Stimulated activated CD4-positive, alpha-beta T cell treated with anti-CD3 and anti-CD28 coated beads, Interleukin-12 subunit alpha, Interleukin-12 subunit beta, amount 100 ng/mL, for 4 hours (primary cell): ENCODE data around the gene MASP2.
"Not testable (repeated sequence)": the region's sequence is repeated elsewhere in the genome, so short reads cannot be mapped to it uniquely, and the experiment has no call there.

Experiments used
- DNase-seq: peaks from one replicate; pipeline ENCODE4 v3.0.0-alpha.2; 2020

Gene MASP2

DNA sequence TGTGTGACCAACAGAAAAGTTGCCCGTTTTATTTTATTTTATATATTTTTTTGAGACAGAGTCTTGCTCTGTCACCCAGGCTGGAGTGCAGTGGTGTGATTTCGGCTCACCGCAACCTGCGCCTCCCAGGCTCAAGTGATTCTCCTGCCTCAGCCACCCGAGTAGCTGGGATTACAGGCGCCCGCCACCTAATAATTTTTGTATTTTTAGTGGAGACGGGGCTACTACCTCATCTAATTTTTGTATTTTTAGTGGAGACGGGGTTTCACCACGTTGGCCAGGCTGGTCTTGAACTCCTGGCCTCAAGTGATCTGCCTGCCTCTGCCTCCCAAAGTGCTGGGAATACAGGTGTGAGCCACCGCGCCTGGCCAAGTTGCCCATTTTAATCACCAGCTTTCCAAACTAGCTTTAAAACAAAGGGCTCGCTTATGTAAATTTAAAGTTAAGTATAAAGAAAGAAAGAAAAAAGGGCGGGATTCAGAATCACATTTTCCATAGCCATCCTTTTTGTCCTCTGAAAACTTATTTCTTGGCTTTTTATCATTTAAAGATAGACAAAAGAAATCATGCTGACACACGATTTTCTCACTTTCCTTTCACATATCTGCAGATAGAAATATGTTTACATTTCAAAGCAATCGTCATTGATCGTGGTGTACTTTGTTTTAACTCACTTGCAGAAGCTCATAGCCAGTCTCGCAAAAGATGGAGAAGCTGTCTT is 9.9 kb downstream of the MASP2 start:
- not testable (repeated sequence) for DNase-seq

DNA sequence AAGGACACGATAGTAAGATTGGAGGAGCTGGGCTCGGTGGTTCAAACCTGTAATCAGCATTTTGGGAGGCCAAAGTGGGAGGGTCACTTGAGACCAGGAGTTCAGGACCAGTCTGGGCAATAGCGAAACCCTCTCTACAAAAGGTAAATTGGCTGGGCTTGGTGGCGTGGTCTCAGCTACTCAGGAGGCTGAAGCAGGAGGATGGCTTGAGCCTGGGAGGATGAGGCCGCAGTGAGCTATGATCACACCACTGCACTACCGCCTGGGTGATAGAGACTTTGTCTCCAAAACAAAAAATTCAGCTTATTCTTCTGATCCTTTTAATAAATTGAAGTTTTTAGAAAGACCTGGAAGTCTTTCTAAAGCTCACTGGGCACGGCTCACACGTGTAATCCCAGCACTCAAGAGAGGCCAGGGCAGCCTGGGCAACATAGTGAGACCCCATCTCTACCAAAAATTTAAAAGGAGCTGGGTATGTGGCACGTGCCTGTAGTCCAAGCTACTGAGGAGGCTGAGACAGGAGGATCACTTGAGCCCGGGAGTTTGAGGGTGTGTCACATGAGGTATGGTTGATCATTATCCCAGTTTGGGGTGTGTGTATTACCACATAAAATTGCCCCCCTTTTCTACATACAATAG is 15.3 kb downstream of the MASP2 start:
- DNase-seq, result no peak

DNA sequence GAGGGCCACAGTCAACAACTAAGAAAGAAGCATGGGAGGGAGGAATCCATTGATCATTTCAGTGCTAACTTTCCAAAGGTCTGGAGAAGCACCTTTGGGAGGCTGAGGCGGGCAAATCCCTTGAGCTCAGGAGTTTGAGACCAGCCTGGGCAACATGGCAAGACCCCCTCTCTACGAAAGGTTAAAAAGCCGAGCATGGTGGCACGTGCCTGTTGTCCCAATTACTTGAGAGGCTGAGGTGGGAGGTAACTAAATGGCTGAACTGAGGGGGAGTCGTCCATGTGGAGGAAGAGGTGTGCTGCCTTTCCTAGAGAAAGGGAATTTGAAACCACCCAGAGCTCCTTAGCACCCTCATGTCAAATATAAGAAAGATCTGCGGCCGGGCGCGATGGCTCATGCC is 16.2 kb downstream of the MASP2 start:
- no peak for DNase-seq

DNA sequence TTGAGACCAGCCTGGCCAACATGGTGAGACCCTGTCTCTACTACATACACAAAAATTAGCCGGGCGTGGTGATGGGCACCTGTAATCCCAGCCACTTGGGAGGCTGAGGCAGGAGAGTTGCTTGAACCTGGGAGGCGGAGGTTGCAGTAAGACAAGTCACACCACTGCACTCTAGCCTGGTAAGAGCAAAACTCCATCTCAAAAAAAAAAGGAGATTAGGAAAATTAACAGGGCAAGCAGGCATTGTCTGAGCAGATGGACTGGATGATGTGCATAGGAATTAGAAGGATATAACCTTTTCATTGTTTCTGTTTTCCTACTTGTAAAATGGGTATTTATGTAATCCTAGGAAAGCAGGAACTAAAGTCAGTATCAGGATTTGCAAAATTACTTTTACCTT is 19.0 kb downstream of the MASP2 start:
- no peak for DNase-seq

DNA sequence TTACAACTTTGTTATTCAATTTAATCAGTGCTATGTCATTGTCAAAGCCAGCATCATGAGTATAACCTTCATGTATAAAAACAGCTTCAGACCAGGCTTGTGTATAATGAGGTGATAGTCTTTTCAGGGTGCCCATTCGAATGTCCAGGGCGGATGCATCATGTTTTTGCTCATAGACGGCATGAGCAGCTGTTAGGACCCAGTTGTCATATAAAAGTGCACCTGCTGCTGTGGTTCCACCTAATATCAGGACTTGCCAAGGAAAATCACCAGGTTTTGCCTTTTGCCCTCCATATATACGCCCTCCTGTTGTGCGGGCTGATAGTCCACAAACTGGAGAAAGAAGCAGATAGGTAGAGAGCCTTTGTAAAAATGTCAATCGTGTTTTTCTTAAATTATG is 19.7 kb downstream of the MASP2 start:
- DNase-seq, result no peak

DNA sequence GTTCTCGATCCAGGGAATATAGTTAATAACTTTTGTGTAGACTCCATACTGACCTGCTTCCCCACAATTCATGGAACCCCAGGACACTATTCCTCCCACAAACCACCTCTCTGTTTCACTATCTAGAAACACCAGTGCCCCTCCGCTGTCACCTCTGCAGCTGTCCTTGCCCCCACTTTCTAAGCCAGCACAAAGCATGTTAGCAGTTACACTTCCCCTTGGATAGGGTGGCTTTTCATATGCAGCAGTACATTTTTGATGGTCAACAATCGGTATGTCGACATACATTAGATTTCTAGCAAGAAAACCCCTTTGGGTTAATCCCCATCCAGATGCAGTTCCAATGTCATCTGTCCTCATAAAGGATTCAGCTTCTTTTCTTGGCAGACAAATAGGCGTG is 20.1 kb downstream of the MASP2 start:
- no peak for DNase-seq

DNA sequence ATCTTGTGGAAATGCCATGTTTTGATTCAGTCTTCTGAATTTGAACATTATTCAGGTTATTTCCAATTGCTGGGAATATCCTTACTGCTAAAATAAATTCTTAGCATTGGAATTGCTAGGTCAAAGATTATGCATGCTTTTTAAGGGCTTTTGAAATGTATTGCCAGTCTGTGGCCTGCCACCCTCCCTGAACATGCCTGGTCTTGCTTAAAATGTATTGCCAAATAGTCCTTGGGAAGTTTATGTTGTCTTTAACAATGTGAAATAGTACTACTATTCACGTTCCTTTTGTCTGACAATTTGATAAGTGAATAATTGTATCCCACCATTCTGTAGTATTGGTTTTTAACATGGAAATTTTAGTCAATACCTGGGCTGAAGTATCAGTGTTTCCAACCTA is 21.0 kb downstream of the MASP2 start:
- DNase-seq, result no peak

DNA sequence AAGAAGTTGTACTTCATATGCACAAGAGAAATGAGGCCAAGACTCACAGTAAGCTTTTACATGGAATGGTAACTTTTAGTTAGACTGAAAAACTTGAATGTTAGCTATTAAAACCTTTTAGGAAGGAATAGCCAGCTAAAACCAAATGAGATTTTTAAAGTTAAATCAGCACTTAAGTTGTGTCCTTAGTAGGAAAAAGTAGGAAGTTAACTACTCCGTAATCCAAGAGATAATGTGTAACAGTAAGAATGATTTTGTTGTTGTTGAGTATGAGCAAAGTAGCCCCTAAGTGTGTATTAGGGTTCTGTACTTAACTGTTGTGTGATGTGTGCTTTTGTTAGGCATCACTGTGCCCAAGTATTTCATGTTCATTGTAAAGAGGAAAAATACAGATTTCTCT is 21.4 kb downstream of the MASP2 start:
- DNase-seq, result no peak

DNA sequence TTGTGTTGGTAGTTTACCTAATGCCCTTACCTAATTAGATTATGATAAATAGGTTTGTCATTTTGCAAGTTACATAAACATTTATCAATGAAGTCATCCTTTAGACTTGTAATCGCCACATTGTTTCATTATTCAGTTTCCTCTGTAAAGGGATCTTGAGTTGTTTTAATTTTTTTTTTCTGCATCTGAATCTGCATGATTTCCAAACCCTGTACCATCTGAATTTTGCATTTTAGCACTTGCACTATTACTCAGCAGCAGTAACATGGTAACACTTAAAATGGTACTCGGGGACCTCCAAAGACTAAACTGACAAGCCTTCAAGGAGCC is 22.2 kb downstream of the MASP2 start:
- no peak for DNase-seq

DNA sequence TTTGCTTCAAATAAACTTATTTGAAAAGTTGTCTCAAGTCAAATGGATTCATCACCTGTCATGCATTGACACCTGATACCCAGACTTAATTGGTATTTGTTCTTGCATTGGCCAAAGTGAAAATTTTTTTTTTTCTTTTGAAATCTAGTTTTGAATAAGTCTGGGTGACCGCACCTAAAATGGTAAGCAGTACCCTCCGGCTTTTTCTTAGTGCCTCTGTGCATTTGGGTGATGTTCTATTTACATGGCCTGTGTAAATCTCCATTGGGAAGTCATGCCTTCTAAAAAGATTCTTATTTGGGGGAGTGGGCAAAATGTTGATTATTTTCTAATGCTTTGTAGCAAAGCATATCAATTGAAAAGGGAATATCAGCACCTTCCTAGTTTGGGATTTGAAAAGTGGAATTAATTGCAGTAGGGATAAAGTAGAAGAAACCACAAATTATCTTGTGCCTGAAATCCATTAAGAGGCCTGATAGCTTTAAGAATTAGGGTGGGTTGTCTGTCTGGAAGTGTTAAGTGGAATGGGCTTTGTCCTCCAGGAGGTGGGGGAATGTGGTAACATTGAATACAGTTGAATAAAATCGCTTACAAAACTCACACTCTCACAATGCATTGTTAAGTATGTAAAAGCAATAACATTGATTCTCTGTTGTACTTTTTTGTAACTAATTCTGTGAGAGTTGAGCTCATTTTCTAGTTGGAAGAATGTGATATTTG is 22.7 kb downstream of the MASP2 start:
- no peak for DNase-seq

DNA sequence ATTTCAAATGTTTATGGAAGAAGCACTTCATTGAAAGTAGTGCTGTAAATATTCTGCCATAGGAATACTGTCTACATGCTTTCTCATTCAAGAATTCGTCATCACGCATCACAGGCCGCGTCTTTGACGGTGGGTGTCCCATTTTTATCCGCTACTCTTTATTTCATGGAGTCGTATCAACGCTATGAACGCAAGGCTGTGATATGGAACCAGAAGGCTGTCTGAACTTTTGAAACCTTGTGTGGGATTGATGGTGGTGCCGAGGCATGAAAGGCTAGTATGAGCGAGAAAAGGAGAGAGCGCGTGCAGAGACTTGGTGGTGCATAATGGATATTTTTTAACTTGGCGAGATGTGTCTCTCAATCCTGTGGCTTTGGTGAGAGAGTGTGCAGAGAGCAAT is 23.8 kb downstream of the MASP2 start:
- no peak for DNase-seq

DNA sequence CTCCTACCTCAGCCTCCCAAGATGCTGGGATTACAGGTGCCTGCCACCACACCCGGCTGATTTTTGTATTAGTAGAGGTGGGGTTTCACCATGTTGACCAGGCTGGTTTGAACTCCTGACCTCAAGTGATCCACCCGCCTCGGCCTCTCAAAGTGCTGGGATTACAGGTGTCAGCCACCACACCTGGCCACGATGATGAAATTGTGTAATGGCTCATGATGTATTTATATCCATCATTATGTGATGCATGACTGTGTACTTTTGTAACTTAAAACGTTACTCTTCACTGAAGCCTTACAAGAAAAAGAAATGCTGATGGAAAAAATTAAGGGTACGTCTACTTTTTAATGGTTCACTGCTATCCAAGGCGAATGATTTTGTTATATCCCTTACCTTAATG is 27.1 kb downstream of the MASP2 start:
- no peak for DNase-seq

DNA sequence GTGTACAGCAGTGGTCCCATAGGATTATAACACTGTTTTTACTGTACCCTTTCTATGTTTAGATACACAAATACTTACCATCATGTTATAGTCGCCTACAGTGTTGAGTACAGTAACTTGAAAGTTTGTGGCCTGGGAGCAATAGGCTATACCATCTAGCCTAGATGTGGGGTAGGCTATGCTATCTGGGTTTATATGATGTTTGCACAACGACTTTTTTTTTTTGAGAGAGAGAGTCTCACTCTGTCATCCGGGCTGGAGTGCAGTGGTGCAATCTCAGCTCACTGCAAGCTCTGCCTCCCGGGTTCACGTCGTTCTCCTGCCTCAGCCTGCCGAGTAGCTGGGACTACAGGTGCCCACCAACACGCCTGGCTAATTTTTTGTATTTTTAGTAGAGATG is 27.7 kb downstream of the MASP2 start:
- DNase-seq, result not testable (repeated sequence)

DNA sequence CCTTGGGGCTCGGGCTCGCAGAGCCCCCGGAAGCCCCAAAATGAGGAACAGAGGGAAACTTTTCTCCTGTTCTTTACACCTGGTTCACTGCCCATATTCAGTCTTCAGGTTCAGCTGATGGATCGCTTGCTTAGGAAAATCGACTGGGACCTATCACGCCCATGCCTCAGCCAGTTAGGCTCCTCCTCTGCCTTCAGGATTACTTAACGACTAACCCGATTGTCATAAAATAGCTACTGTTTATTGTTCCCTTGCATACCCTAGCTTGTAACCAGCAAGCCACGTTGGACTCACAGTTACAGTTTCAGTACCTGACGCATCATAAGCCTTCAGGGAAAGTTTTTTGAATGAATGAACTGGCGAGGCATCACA is 33.9 kb downstream of the MASP2 start:
- no peak for DNase-seq

DNA sequence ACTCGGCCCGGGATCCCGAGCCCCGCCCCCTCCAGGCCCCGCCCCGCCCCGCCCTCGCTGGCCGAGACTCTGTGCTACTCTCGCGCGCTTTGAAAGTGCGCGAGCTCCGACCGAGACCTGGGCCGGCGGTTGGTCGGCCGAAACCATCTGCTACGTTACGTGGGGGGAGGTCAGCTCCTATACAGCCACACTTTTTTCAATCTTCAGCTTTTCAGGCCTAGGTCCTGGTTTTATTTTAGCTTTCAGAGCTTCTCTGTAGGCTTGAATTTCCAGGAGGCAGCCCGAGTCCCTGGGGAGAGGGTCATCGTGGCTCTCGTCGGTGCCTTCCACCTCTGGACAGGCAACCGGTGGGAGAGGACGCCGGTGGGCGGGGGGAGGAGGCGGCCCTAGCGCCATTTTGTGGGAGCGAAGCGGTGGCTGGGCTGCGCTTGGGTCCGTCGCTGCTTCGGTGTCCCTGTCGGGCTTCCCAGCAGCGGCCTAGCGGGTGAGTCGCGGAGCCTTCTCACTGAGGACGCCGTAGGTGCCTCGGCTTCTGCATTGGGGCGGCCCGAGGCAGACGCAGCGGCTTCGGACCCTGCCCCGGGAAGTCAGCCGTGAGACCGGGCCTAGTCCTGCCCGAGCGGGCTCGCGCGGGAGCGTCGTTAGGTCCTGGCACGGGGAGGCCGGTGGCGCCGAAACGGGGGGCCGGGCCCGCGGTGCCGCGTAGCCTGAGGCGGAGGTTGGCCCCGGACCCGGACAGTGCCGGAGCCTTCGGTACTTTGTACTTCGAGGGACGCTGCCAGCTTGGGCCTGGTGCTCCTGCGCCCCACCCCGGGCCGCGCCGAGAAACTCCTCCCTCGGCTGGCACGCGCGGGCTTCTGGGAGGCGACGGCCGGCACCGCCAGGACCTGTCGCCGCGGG is 34.5 kb downstream of the MASP2 start, which contains the start of gene TARDBP:
Gene TARDBP, plus strand, starts transcription at position 395 of the 900 bp plus-strand sequence. CDS start 1,074 bp downstream, outside the sequence.
- peak; percentile 87 for DNase-seq

DNA sequence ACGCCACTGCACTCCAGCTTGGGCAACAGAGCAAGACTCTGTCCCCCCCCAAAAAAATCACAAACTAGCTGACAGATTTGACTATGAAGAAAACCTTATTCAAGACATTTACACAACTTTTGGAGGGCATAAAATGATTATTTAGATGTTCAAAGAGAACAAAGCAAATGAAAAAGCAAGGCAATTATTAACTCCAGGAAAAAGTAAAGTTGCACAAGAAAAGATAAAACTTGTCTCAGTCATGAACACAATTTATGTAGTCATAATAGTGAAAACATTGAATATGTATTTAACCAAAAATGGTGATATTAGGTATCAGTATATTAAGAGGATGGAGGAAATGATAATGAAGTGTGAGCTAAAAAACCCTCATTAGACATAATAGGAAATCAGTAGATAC is 46.5 kb downstream of the MASP2 start:
- no peak for DNase-seq

DNA sequence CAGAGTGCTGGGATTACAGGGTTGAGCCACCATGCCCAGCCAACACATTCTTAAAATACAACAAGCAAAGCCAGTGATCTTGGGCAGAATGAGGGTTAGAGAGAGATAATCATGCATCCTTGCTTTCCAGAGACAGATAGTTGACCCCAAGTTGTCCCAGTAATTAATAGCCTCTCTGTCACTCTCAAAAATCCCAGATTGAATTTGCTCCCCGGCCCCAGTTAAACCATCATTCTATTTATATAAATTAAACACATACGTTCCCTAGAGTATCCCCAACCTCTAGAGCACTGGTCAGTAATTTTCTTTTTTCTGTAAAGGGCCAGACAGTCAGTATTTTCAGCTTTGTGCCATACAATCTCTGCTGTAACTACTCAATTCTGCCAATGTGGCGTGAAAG is 50.9 kb downstream of the MASP2 start:
- DNase-seq, result no peak

DNA sequence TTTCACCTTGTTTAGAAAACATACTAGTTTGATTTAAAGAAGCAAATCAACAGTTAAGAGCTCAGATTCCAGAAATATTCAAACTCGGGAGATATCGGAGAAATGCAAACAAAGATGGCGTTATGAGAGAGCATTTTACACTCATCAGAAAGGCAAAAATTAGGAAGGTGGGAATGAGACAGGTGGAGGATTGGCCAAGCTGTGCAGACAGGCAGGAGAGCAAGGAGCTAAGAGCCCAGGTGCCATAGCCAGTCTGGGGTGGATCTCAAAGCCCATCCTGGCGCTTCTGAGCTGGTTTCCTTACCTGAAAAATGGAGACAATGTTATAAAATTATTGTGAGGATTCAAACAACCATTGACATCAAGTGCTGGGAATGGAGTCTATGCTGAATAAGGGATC is 54.2 kb downstream of the MASP2 start:
- DNase-seq, result no peak

DNA sequence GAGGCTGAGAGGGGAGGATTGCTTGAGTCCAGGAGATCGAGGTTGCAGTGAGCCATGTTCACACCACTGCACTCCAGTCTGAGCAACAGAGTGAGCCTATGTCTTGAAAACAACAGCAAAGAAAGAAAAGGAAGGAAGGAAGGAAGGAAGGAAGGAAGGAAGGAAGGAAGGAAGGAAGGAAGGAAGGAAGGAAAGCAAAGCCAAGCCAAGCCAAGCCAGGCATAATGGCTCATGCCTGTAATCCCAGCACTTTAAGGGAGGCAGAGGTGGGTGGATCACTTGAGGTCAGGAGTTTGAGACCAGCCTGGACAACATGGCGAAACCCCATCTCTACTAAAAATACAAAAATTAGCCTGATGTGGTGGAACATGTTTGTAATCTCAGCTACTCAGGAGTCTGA is 55.0 kb downstream of the MASP2 start:
- not testable (repeated sequence) for DNase-seq

DNA sequence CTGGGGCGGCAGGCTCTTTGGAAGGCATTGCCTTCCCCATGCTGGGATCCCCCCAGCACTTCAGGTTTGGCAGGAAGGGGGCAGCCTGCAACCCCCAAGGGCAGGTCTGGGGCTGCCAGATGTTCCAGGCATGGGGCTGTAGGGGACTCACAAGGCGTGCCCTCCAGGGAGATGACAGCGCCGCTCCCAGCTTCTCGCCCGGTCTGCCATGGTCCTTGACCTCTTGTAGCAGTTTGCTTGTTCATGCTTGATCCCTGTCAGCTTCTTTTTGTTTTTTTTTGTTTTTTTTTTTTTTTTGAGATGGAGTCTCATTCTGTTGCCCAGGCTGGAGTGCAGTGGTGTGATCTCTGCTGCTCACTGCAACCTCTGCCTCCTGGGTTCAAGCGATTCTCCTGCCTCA is 56.2 kb downstream of the MASP2 start:
- DNase-seq, result no peak

DNA sequence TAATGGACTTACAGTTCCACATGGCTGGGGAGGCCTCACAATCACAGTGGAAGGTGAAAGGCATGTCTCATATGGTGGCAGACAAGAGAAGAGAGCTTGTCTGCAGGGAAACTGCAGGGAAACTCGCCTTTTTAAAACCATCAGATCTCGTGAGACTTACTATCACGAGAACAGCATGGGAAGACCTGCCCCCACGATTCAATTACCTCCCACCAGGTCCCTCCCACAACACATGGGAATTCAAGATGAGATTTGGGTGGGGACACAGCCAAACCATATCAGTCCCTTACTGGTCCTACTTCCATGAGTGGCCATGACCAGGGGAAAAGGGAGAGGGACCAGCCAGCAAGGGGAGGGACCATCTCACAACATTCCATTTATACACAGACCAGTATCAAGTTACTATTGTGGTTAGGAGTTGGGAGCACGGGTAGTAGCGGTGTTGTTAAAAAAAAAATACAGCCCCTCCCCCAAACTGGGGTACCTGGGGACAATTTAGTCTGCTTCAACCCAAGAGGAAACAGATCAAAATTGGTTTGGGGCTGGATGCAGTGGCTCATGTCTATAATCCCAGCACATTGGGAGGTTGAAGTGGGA is 57.0 kb downstream of the MASP2 start:
- not testable (repeated sequence) for DNase-seq

DNA sequence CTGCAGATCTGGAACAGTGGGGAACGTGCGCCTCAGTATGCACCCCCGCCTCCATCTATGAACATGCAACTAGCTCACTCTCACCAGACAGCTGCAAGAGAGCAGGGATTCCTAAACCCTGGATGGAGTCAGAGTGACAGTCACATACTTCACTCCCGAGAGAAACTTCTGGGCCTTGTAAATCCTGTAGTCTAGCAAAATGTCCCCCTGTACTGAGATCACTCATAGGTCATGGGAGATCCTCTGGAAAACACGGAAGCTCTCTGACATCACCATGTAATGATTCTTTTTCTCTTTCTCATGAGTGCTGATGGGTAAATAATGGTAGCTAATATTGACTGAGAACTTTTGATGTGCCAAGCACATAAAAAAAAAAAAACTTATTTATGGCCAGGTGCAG is 57.9 kb downstream of the MASP2 start:
- no peak for DNase-seq
